ENCODE results near the gene PBOV1.

The PBOV1 gene

GRCh38 chr6:138206862-138207261 is 11.4 kb downstream of the PBOV1 start:
- no peaks in the 10 kb centered on the region for H3K9me3 ChIP-seq
- no peak overlapping the region for H3K4me3 ChIP-seq (ENCODE audit: low read depth, low read length)
- no peaks in the 10 kb centered on the region for H3K27me3 ChIP-seq
- H3K4me1 ChIP-seq: no peaks in the 10 kb centered on the region
- TF ChIP-seq, protein P1, sequence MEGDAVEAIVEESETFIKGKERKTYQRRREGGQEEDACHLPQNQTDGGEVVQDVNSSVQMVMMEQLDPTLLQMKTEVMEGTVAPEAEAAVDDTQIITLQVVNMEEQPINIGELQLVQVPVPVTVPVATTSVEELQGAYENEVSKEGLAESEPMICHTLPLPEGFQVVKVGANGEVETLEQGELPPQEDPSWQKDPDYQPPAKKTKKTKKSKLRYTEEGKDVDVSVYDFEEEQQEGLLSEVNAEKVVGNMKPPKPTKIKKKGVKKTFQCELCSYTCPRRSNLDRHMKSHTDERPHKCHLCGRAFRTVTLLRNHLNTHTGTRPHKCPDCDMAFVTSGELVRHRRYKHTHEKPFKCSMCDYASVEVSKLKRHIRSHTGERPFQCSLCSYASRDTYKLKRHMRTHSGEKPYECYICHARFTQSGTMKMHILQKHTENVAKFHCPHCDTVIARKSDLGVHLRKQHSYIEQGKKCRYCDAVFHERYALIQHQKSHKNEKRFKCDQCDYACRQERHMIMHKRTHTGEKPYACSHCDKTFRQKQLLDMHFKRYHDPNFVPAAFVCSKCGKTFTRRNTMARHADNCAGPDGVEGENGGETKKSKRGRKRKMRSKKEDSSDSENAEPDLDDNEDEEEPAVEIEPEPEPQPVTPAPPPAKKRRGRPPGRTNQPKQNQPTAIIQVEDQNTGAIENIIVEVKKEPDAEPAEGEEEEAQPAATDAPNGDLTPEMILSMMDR (IDR thresholded peaks at IDR 0.05; ENCODE audit: low read depth, low read length): no peak
- DNase-seq: no peak
- no peaks in the 10 kb centered on the region for H3K36me3 ChIP-seq

GRCh38 chr6:138205437-138206094 is 12.7 kb downstream of the PBOV1 start:
- no peak for DNase-seq
- H3K36me3 ChIP-seq: no peaks in the 10 kb centered on the region
- H3K4me3 ChIP-seq (ENCODE audit: low read depth, low read length): no peak overlapping the region
- H3K27me3 ChIP-seq: no peaks in the 10 kb centered on the region
- H3K9me3 ChIP-seq: no peaks in the 10 kb centered on the region
- TF ChIP-seq, protein P1 (IDR thresholded peaks at IDR 0.05; ENCODE audit: low read depth, low read length): no peak
- no peaks in the 10 kb centered on the region for H3K4me1 ChIP-seq

GRCh38 chr6:138204792-138205384 is 13.4 kb downstream of the PBOV1 start:
- Histone ChIP-seq H3K9me3 (no peaks in the 10 kb centered on the region), H3K4me1 (no peaks in the 10 kb centered on the region), H3K36me3 (no peaks in the 10 kb centered on the region), H3K4me3 (ENCODE audit: low read depth, low read length) (no peak overlapping the region), H3K27me3 (no peaks in the 10 kb centered on the region)
- TF ChIP-seq, protein P1 (IDR thresholded peaks at IDR 0.05; ENCODE audit: low read depth, low read length): no peak
- no peak for DNase-seq

GRCh38 chr6:138204303-138204702 is 14.0 kb downstream of the PBOV1 start:
- no peaks in the 10 kb centered on the region for H3K4me1 ChIP-seq
- H3K9me3 ChIP-seq: no peaks in the 10 kb centered on the region
- no peaks in the 10 kb centered on the region for H3K36me3 ChIP-seq
- no peak overlapping the region for H3K4me3 ChIP-seq (ENCODE audit: low read depth, low read length)
- DNase-seq: no peak
- TF ChIP-seq, protein P1 (IDR thresholded peaks at IDR 0.05; ENCODE audit: low read depth, low read length): no peak
- H3K27me3 ChIP-seq: no peaks in the 10 kb centered on the region

DNA sequence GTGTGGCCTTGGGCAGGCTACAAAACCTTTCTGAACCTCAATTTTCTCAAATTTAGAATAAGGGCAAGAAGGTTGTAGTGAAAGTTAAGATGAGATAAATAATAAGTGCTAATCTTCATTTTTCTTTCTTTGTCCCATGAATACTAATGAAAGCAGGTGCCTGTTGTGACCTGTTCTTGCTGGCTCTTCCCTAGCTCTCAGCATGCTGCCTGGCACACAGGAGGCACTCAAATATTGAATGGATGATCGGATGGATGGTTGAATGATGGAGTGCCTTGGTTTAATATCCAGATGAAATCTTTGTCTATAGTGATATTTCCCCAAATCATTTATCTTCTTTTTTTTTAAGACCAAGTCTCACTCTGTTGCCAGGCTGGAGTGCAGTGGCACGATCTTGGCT is 15.0 kb downstream of the PBOV1 start:
- H3K4me3 ChIP-seq (ENCODE audit: low read depth, low read length): no peak overlapping the region
- no peaks in the 10 kb centered on the region for H3K4me1 ChIP-seq
- no peaks in the 10 kb centered on the region for H3K36me3 ChIP-seq
- TF ChIP-seq, protein P1 (IDR thresholded peaks at IDR 0.05; ENCODE audit: low read depth, low read length): no peak
- H3K27me3 ChIP-seq: no peaks in the 10 kb centered on the region
- H3K9me3 ChIP-seq: no peaks in the 10 kb centered on the region
- DNase-seq: no peak

DNA sequence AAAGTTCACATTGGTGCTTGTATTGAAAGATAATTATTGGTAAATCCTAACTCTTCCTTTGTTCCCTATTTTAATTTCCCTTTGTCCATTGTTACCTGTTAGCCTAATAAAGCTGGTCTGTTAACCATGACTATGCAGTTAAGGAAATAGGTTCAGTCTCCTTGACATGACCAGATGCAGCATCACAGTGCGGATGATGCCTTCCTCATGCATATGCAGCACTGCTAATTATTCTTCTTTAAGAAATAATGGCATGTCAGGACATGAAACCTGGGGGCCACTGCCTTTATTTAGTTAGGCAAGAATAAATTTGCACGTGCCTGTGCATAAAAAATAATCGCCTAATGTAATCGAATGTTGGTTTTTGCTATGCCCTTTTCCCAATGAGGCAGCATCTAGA is 16.5 kb downstream of the PBOV1 start:
- TF ChIP-seq, protein P1 (IDR thresholded peaks at IDR 0.05; ENCODE audit: low read depth, low read length): no peak
- H3K27me3 ChIP-seq: no peaks in the 10 kb centered on the region
- no peak overlapping the region for H3K4me3 ChIP-seq (ENCODE audit: low read depth, low read length)
- DNase-seq: no peak
- no peaks in the 10 kb centered on the region for H3K9me3 ChIP-seq
- H3K36me3 ChIP-seq: no peaks in the 10 kb centered on the region
- H3K4me1 ChIP-seq: no peaks in the 10 kb centered on the region

Data from BE2C (cell line).